ENCODE data around the gene TMEM74B.

TMEM74B gene

DNA sequence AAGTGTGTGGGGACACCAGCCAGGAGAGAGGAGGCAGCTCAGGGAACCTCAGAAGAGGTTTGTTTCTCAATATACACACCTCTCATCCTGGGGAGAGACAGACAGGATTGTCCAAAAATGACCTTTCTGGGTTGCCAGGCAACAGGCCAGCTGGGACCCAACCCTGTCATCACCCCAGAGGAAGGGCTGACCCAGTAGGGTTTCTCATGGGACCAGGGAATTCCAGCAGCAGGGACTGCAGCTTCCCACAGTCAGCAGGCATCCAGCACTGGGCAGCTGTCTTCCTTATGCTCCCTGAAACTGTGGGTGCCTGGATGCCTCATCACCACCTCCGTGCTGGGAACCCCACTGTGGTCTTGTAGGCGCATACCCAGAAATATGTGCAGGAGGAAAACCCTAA, 19.8 kb upstream of the TMEM74B start:
- FAIRE-seq, result no peak

DNA sequence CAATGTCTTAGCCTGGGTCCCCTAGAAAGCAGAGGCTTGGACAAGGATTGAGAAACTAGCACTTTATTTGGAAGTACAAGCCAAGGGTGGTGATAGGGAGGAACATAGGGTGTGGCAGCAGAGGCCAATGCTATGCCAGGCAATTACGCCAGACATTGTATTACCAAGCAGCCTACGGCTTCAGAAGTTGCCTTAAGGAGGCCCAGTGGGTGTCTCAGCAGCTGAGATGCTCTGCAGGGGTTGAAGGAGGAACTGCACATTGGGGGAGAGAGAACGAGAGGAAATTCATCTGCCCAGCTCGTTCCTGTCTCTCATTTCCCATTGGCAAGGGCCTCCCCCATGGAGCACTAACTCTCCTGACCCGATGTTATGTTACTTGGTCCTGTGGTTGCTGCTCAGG, 19.3 kb upstream of the TMEM74B start:
- no peak for FAIRE-seq

DNA sequence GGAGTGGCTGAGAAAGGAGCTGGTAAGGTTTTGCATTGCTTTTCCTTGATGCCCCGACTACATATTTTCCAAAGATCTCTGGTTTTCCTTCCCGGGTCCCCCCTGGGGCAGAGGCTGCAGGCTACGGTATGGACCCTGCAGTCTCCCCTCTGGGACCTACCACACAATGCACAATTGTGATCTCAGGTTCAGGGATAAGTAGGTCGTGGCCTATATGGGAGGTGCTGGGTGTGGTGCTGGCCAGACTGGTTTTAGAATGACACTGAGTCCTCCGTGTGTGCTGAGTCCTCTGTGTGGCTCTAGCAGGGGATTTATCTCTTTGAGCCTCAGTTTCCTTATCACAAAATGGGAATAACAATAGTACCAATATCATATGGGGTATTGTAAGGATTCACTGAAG, 18.8 kb upstream of the TMEM74B start:
- no peak for FAIRE-seq

DNA sequence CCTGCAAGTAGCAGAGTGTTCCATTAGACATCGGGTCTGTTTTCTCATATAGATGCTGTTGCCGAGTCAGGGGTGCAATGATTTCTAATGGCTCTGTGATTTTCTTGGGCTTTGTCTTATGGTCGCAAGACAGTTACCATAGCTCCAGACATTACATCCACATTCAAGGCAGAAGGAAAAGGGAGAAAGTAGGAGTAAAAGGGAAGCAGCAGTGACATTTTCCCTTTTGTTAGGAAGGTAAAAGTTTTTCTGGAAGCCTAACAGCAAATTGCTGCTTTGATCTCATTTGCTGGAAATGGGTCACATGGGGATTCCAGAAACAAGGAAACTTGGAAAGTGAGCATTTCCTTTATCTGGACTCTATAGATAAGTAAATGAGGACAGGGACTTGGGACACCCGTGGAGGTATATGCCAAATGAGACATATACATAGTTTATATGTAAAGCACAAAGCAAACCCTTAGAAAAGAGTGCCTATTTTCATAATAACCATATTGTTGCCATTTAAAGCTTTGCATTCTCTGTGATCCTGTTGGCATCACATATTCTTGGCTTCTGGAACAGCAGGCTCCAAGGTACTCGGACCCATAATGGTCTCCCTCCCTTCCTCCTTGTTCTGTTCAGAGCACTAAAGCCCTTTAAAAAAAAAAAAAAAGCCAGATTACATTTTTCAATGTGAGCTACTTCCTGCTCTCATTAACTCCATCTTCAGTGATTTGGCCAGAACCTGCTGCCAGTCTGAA, 18.2 kb upstream of the TMEM74B start, which contains the start of gene C20orf202:
Gene C20orf202, plus strand, starts transcription at position 693 of the 743 bp plus-strand sequence. CDS start 132 bp downstream, outside the sequence.
- FAIRE-seq, result no peak

DNA sequence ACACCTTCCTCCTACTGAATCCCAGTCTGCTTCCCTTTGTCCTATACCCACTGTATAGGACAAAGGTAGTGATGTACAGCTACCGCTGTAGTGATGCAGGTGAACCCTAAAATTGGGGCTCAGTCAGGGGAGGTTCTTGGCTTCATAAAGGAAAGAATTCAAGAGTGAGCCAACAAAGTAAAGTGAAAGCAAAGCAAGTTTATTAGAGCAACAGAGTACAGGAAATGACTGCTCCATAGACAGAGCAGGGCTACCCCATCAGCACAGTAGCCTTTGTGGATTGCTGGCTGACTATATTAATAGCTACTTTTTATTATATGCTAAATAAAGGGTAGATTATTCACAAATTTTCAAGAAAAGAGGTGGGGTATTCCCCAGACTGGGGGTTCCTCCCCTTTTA, 15.2 kb upstream of the TMEM74B start:
- no peak for FAIRE-seq

DNA sequence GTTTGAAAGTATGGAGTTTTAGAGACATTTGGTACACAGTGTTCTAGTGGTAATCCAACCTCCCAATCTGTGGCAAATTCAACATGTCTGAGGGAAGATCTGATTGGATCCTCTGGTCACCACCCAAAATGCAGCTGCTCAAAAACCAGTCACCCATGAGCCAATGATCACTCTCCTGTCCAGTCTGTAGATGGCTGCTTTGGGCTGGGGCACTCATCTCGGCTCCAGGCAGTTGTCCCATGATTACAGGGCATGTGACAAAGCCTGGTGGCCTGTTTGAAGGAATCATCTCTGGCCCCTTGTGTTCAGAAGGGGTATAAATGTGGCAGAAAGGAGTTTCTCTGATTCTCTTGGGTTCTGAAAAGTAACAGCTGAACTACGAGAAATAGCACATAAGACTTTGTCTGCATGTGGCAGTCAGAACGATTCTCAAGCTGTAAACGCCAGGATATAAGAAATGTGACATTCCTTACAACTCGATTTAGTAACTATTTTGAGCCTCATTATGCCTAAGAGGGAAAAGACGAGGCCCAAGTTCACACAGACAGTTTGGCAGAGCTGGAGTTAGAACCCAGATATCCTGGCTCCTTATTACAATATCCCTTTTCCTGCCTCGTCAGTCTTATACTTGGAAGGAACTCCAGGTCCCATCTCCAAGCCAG, 14.6 kb upstream of the TMEM74B start:
- no peak for FAIRE-seq

DNA sequence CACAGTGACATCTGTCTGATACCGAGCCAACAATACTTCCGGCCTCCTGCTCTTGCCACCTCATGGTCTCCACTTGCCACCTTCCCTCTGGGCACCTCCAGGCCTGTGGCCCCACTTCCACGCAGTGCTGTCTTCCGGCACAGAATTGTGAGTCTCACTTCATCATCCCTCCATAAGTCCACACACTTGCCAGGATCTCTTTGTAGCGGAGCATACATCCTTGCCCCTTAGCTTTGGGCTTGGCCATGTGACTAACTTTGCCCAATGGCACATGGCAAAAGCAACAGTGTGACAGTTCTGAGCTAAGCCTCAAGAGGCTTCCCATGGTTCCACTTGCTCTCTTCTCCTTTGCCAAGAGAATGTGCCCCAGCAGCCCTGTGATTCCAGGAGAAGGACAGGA, 14.0 kb upstream of the TMEM74B start:
- FAIRE-seq, result no peak

DNA sequence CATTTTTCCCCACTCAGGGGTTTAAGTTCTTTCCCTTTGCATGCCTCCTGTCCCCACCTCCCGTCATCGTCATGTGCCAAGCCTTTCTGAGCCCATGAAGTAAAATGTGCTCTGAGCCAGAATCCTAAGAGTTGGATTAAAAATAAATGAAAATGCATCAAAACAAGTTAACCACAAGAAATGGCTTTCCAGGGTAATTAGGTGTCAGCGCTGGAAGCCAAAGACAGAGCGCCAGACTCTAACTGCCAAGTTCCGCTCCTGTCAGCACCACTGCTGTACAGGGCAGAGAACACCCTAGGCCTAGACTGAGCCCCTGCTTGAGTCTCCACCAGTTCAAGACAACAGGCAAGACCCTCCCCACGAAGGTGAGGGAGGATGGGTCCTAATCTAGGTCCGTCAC, 13.0 kb upstream of the TMEM74B start:
- FAIRE-seq, result no peak

DNA sequence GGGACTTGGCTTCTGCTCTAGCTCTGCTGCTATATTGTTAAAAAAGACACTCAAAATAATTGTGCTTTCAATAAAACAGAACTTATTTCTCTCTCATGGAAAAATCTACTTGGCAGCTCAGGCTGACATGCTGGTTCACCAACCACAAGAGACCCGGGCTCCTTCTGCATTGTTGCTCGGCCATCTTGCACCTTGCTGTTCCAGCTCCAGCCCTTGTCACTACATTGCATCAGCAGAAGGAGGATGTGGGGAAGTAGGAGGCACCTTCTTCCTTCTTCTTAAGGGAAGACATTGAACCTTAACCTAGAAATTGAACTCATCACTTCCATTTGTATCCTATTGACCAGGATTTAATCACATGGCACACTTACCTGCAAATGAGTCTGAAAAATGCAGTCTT, 11.9 kb upstream of the TMEM74B start:
- no peak for FAIRE-seq

DNA sequence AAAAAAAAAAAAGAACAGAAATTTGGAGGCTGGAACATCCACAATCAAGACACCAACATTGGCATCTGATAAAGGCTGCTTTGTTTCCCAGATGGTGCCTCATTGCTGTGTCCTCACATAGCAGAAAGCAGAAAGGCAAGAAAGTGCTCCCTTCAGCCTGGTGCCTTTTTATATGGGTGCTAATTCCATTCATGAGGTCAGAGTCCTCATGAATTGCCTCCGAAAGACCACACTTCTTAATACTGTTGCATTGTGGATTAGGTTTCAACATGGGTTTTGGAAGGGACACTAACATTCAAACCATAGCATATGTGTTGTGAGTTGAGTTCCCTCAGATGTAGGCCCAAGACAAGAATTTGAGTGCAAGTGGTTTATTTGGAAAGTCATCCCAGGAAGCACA, 10.4 kb upstream of the TMEM74B start:
- FAIRE-seq, result no peak

DNA sequence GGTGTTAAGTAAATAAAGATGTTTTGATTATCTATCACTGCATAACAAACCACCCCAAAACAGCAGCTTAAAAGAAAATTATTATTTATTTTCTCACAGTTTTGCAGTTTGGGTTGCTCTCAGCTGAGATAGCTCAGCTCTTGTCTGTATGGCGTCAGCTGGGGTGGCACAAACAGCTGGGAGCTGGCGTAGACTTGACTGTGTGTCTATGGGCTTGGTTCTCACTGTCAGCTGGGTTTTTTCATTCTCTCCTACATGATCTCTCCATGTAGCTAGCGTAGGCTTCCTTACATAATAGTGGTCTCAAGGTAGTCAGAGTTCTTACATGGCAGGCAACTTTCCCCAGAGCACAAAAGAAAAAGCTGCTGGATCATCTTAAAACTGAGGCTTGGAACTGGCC, 6.5 kb upstream of the TMEM74B start:
- no peak for FAIRE-seq

DNA sequence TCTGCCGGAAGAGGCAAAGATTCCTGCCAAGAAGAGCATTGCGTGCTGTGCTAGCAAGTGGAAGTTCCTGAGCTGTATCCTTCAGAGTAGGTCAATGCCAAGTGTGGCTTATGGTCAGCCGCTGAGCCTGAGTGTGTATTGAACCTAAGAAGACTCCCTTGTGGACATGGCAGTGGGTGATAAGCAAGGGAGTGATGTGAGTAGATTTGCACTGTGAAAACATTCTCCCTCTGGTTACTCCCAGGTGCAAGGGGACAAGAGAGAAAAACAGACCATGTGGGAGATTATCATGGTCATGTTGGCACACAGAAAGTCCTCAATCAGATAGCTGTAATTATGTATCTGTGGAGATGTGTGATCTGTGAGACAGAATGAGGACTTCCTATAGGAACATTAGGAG, 6.1 kb upstream of the TMEM74B start:
- FAIRE-seq, result no peak

DNA sequence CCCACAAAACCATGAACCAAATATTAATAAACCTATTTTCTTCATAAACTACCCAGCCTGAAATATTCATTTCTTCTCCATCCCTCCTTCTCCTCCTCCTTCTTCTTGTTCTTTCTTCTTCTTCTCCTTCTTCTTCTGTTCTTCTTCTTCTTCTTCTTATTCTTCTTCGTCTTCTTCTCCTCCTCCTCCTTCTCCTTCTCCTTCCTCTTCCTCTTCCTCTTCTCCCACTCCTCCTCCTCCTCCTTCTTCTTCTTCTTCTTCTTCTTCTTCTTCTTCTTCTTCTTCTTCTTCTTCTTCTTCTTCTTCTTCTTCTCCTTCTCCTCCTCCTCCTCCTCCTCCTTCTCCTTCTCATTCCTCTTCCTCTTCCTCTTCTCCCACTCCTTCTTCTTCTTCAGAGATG, 5.0 kb upstream of the TMEM74B start:
- FAIRE-seq, result no peak

DNA sequence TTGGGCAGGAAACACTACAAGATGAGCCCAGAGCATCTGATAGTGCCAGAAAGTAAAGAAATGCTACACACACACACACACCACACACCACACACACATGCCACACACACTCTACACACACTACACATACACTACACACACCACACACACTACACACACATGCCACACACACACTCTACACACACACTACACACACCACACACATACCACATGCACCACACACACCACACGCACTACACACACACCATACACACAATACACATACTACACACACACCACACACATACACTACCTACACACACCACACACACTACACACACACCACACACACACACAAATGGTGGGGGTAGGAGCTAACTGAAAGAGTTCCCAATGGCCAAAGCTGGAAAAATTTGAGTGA, 3.6 kb upstream of the TMEM74B start:
- no peak for FAIRE-seq

DNA sequence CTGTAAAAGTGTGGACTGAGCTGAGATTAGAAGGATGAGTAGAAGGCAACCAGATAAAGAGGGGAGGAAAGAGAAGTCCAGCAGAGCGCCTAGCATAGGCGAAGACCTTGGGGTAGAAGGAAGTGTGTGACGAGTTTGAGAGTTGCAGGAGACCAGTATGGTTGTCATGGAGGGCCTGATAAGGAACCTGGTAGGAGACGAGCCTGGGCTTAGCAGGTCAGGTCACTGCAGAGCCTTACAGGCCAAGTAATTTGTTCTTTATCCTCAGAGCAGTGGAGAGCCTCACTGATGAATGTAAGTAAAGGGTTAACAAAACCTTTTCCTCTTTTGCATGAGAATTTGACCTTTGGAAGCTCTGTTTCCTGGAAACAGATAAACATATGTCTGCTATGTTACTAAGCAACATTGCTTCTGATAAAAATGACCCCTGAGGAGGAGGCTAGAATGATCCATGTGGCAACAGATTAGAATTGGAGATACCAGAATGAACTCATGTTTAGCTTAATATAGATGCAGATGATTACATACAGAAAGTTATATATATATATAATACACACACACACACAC, 2.9 kb upstream of the TMEM74B start:
- FAIRE-seq, result no peak

DNA sequence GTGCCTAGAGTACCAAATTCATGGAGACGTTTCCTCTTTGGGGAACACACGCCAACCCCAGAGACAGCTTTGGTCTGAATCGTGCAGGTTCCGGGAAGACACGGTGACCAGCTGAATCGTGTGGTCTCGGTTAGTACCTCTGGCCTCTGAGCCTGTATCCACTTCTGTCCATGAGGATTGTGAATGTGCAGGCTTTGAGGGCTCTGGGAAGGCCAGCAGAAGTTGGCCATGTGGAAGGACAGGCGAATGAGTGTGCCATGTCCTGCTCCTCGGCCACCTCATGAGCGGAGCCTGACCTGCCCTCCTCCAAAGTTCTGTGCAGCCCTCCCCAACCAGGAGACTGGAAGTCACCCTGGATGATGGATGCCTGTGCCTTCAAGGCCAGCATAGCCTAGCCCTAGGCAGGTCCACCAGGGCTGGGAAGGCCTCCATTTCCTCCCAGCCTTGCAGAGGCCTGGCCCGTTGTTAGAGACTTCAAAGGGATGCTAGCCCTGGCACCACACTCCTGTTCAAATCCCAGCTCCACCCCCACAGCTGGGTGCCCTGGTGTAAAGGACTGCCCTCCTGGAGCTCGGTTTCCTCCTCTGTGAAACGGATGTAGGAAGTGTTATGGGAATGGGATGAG, 1.7 kb upstream of the TMEM74B start:
- no peak for FAIRE-seq

DNA sequence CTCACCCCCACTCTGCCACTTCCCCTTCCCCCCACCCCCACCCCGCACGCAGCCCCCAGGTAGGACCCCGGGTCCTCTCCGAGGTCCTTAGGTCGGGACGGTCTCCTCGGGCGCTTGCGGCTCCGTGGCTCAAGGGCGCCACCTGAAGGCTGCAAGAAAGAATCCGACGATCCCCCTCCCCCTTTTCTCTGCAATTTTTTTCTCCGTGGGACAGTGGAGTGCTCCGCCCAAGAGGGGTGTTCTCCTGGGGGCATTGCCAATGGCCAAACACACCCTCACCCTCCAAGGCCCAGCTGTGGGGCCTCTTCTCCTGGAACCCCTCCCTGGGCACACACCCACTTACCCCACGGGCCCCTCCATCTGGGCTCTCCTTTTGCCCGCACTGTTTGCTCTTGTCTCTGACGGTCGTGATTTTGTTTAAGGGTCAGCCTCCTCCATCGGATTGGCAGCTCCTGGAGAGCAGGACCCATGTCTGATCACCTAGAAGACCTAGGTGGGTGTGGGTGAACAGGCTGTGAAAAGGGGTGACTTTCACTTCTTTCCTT, 1.1 kb upstream of the TMEM74B start:
- no peak for FAIRE-seq

DNA sequence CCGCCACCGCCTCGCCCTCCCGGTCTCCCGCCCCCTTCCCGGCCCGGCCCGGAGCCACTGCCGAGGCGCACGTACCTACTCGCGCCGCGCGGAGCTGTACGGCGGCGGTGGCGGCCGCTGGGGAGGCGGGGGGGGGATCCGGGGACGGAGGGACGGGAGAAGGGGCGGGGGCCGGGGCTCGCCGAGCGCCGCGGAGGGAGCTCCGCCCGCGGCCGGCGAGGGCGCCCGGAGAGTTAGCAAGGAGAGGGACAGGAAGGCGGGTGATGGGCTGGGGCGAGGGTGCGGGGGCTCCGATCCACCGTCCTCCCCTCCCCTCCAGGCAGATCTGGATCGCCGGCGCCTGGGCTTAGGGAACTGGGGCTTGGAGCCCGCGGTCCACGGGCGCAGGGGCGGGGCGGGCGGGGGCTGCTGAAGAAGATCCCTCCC, 548 bp upstream of the TMEM74B start:
- no peak for FAIRE-seq

DNA sequence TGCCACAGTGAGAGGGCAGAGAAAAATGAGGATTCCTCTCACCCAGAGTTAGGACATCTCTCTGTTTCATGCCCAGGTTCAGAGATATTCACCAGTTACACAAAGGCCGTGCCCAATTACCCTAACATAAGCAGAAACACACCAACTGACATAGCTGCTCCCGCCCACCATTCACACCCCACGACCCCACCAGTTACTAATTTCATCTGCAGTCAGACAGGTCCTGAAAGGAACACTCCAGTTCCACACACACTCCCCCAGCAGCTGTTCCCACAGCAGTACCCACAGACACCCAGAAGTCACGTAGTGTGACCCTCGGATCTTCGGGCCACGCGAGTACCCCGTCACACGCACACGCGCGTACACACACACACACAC, 532 bp downstream of the TMEM74B start:
- no peak for FAIRE-seq

DNA sequence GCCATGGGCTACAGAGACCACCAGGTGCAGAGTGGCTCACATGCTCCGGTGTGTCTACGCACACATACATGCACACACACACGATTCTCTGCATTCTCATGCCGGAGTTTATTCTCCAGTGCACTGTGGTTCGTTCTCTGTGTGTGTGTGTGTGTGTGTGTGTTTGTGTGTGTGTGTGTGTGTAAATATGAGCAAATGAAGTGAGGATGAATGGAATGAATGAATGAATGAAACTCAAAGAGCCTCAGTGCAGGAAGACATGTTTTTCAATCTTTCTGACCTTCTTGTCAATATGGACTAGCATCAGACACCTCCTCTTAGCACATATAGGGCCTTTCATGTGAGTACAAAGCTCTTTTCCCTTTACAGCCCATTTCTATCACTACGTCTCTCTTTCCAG, 1.6 kb downstream of the TMEM74B start:
- FAIRE-seq, result no peak

DNA sequence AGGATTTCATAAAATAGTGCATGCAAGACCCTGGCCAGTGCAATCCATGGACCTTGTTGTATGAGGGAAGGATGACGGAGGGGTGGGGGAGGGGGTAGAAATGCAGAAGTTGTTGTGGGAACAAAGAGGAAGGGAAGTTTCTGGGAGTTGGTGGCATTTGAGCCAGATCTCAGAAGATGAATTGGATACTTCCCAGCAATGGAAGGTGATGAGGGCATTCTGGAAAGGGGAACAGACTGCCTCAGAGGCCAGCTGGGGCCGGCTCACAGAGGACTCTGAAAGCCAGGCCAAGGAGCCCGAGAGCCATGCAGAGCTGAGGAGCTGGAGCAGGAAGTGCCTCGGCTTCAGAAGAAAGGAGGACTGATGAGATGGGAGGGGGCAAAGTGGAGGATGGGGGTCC, 2.7 kb downstream of the TMEM74B start:
- FAIRE-seq, result no peak

DNA sequence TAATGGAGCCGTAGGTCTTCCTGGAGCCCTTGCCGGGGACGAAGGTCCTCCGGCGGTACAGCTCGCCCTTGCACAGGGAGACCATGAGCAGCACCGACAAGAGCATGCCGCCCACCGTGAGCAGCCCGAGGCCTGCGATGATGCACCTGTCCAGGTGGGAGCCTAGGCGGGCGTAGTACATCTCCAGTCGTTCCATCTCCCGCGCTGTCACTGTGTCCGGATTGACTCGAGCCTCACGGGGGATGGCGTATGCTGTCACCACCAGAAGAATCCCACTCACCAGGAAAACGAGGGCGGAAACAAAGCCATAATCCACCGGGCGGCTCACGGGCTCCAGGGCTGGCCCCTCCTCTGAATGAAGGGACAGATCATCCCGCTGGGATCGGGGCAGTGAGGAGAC, 3.8 kb downstream of the TMEM74B start:
- no peak for FAIRE-seq

DNA sequence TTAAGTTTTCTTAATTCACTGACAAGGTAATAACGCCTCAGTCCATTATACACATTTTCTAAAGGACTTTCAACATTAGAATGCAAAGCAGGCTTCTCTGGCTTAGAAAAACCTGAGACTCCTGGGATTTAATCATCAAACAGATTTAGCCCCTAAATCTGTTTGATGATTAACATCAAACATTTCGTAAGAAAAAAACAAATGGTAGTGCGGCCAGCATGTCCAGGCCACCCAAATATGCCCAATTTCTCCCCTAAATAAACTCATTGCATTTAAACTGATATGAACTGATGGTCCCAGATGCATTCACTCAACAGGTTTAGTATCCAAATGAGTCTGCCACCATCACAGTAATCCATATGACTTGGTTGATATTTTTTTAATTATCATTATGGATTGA, 6.2 kb downstream of the TMEM74B start:
- FAIRE-seq, result no peak

DNA sequence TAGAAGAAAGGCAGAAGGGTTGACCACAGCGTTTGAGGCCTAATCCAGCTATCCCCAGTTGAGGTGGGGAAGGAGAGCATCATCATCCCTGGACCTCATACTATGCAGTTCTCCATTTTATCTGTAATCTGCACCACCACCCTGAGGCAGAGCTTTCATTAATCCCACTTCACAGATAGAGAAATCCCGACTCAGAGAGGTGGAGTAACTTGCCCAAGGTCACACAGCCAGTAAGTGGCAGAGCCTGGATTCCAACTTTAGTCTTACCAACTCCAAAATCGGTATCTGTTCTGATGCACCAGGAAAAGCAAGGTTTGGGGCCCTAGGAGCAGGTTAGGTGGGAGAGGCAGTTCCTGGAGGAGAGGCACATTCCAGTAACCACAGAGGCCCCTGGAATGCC, 6.7 kb downstream of the TMEM74B start:
- FAIRE-seq, result no peak
